SW480 (cell line): ENCODE data around the gene PDZD7.

Experiments used
- DNase-seq: peaks from one replicate; pipeline ENCODE4 v3.0.0-alpha.2; 2016; ENCODE audit warnings: low spot score

The PDZD7 gene

GRCh38 chr10:100966887-100967286 is 64.0 kb downstream of the PDZD7 start:
- DNase-seq: no peak

GRCh38 chr10:100965820-100966219 is 65.1 kb downstream of the PDZD7 start:
- no peak for DNase-seq

- no peak for DNase-seq
Observed at GRCh38 chr10:100963826-100964225, 67.1 kb downstream of the PDZD7 start.

GRCh38 chr10:100962351-100963080 is 68.4 kb downstream of the PDZD7 start:
- no peak for DNase-seq

GRCh38 chr10:100960251-100960650 is 70.7 kb downstream of the PDZD7 start:
- no peak for DNase-seq
